Stimulated activated CD4-positive, alpha-beta T cell treated with anti-CD3 and anti-CD28 coated beads, Interleukin-1b, Interleukin-23, amount 100 ng/mL, for 4 hours (primary cell): Measurements from ENCODE around the gene DLG1.

Experiments
- DNase-seq, 2 donors: peaks; one replicate each; pipeline ENCODE4 v3.0.0-alpha.2; 2020; ENCODE audit warnings: low read depth in 2 of 2

The DLG1 gene

DNA sequence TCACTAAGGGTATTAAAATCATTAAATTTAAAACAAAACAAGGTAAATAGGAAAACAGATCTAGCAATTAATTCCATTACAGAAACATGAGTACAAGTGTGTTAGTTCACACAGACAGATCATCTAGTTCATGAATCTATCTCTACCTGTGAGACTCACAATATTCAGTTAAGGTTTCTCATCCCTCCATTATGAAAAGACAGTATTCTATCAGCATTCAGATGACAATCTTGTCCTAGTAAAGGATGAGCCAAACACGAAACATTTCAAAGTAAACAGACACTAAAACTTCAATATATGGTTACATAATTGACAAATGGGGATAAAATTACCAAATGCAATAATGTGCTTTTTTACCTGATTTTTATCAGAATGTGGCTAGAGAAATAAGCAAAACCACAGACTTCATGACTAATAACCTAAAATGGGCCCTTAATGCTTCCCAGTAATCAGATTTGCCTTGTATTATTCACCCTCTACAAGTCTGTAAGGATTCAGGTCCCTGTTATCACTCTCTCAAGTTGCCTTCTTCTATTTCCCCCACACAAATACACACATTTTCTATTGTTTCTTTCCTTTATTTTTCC, 126.8 kb downstream of the DLG1 start:
- no peak for DNase-seq

DNA sequence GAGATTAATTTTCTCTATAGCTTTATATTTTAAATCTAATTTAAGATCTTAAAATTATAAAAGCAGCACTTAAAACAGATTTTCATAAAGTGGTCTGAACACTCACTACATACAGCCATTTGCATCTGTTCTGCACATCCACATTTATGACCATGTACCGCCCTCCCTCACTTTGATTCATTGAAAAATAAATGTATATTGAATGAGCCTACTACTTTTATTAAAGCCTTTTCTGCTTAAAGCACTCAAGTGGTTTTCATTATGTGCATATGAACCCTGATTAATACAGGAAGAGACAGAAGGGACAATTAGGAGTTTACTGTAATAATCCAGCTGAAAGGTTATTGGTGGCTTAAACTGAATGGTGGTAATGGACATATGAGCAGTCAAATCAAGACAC, 129.4 kb downstream of the DLG1 start:
- no peak for DNase-seq

DNA sequence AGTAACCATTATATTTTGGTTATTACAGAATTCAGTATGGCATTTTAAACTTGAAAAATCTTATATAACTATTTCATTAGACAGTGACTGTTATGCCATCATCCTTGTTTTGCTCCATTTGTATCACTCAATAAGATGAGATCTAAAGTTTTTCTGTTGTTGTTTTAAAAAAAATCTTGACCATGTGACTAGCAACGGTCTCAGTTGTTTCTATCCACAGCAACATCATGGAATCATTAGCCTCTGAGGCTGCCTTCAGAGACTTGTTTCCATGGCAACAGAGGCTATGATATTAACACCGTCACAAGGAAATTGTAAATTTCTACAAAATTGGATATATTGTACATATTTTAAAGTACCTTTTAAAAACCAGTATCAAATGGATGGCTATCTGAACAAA, 129.8 kb downstream of the DLG1 start:
- no peak for DNase-seq

DNA sequence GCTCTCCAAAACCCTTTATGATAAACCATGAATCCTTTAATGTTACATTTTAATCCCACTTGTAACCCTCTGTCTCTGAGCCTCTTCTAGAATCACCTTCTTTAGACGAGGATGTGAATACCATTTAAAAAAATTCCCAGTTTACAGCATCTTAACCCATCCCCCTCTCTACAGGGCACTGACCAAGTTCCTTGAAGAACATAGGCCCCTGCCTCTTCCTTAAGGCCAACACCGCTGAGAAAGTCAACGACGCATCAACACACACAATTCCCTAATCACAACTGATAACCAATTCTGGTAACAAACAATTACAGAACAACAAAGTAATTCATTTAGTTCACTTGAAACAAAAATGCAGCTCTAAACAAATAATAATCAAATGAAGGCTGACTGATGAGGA, 130.3 kb downstream of the DLG1 start:
- DNase-seq: no peak

DNA sequence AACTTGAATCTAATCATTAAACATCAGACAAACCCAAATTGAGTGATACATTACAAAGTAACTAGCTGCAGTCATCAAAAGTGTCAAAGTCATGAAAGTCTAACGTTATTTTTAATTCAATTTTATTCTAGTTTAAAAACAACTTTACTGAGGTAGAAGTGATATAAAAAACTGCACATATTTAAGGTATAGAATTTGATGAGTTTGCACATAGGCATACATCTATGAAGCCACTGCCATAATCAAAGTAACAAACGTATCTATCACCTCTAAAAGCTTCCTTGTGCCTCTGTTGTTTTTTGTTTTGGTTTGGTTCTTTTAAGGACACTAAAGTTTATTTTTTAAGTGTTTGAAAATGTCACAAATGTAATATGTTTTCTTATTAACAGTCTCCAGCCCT, 130.9 kb downstream of the DLG1 start:
- no peak for DNase-seq

DNA sequence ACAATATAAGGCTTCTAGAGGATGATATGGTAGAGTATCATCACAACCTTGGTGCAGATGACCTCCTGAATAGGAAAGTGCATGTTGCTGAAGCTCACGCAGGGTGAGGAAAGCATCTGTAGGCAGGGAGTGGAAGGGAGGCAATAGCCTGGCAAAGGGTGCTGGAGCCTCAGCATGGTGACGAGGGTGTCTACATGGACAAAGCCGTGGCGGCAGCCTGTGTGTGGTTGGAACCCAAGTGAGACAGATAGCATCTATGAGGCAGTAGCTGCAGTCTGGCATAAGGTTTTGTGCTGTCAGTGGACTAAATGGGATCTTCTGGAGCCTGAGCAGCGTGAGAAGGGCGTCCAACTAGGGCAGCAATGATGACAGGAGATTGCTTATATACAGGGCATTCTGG, 132.5 kb downstream of the DLG1 start:
- DNase-seq: no peak

DNA sequence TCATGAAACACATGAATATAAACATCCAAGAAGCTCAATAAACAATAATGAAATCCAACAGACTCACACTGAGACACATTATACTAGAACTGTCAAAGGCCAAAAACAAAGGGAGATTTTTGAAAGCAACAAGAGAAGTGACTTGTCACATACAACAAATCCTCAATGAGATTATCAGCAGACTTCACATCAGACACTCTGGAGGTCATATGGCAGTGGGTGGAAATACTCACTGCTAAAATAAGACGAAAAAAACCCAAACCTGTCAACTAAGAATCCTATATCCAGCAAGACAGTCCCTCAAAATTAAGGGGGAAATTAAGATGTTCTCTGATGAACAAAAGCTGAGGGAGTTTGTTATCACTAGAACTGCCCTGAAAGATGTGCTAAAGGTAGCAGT, 143.4 kb downstream of the DLG1 start:
- no peak for DNase-seq

DNA sequence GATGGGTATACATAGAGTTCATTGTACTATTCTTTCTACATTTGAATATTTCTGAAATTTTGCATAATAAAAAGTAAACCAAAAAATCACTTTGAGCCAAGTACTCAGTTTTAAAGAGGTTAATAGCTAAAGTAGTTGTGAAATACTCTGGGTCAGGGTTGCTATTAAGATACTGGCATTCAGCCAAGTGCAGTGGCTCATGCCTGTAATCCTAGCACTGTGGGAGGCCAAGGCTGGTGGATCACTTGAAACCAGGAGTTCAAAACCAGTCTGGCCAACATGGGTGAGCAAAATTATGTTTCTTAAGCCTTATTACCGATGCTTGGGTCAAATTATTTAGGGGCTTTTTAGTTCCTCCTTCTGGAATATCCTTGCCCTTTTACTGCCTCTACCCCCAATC, 146.8 kb downstream of the DLG1 start:
- no peak for DNase-seq

DNA sequence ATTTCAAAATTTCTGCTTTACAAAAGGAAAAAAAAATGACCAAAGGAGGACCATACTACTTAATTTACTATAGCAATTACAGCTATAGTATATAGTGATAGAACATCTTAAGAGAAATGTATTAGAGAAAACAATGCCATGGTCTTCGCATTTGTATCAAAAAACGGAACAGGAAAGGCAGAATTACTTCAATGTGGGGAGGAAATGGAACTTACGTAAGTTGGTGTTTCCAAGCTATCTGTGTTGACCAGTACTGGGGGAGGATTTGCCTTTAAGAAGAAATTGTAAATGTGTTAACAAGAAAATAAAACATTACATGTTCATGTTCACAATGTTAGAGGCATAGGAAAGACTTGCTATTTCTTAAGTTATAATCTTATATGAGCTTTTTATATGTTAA, 148.9 kb downstream of the DLG1 start:
- no peak for DNase-seq

DNA sequence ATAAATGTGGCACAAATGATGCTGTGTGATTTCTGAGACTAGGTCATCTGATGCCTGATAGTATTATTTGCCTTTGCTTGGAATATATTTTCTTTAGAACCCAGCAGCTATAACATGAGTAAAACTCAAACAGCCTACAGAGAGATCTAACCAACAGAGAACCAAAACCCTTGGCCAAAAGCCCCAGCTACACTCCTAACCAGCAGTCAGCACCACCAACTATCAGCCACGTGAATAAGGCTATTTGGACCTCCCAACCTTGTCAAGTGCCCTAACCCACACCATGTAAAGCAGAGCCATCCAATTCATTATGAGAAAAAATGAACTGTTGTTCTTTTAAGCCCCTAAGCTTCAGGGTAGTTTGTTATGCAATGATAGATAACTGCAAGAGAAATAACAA, 154.2 kb downstream of the DLG1 start:
- DNase-seq: no peak

DNA sequence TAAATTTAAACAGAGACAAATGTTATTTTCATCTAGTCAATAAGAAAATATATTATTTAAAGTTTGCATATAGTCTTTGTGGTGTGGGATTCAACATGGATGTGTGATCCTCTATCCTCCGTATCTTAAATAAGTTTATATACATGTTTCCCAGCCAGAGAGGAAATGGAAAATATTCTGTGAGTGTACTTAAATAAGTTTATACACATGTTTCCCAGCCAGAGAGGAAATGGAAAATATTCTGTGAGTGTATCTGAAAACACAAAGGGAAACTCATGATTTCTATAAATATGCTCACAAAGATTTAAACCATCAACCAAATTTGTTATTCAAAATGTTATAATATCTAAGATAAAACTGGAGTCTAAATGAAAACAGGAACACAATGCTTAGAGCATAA, 158.8 kb downstream of the DLG1 start:
- no peak for DNase-seq

DNA sequence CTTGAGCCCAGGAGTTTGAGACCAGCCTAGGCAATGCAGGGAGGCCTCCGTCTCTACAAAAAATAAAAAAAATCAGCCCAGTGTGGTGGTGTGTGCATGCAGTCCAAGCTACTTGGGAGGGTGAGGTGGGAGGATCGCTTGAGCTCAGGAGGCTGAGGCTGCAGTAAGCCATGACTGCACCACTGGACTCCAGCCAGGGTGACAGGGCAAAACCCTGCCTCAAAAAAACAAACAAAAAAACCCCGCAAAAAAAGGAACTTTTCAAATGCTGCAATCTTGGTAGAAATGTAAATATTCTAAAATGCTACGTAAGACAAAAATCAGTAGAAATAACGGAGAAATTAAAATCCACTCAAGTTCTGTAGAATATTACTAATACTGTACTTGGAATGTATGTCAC, 160.7 kb downstream of the DLG1 start:
- no peak for DNase-seq

DNA sequence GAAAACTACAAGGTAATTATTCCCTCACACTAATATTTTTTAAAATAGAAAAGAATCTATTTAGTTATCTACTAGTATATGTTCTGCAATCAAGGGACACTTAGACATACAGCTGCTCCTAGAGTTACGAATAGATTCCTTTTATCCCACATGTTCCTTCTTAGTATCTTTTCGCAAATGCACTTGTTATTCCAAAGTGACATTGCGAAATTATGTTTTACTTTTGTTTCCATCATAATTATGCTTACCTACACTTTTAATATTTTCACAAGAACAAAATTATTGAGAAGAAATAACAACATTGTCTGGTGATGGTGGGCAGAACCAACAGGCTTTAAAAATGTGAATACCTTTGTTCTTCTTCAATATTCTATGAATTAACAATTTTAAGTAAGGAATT, 161.7 kb downstream of the DLG1 start:
- no peak for DNase-seq

DNA sequence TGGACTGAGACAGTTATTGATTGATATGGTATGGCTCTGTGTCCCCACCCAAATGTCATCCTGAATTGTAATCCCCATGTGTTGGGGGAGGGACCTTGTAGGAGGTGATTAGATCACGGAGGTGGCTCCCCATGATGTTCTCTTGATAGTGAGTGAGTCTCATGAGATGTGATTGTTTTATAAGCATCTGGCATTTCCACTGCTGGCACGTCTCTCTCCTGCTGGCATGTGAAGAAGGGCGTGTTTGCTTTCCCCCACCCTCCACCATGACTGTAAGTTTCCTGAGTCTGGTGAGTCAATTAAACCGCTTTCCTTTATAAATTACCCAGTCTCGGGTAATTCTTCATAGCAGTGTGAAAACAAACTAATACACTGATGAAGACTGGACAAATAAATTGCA, 163.2 kb downstream of the DLG1 start:
- no peak for DNase-seq

DNA sequence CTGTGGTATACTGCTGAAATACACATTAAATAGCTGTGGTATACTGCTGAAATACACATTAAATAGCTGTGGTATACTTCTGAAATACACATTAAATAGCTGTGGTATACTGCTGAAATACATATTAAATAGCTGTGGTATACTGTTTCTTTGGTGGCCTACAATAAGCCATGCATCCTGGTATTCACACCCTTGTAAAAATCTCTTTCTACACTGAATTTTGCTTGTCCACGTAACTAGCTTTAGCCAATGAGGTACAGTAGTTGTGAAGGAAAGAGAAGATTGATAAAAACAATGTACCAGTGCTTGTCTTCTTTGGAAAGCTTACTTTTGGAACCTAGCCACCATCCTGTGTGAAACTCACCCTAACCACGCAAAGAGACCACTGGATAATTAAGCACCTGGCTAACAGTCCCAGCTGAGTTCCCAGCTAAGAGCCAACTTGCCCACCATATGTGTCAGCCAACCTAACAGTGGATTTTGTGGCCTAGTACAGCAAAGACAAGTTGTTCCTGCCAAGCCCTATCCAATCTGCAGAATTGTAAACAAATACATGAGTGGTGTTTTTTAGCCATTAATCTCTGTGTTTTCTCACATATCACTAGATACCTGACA, 165.4 kb downstream of the DLG1 start:
- DNase-seq: no peak

DNA sequence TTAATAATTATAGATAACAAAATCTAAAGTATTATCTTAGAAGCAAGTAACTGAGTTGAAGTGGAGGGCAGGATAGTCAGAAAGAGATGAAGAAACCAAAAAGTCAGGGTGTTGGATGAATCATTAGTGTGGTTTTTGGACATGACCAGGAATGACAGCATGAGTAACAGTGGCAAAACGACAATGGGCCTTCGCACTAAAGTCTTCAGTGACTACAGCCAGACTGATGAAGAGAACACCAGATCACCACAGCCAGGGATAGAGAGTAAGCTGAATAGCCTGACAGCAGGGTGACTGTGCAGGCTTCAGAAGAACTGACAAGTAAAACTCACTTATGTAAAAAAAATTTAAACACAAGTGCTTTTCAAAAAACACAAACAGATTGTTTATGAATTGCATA, 172.8 kb downstream of the DLG1 start:
- DNase-seq: no peak

DNA sequence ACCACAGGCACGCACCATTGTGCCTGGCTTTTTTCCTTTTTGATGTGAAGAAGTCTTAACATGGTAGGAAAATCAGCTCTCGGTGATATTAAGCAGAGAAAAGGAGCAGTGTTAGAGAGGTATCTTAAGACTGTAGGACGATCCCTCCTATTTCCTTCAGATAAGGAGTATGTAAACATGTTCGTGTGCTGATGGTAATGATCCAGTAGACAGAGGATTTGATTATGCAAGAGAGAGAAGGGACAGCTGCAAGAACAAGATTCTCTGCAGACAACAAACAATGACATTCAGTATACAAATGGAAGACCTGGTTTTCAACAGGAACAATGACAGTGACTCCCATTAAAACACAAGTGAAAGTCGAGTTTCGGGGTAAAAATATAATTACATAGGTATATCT, 173.7 kb downstream of the DLG1 start:
- DNase-seq: no peak

DNA sequence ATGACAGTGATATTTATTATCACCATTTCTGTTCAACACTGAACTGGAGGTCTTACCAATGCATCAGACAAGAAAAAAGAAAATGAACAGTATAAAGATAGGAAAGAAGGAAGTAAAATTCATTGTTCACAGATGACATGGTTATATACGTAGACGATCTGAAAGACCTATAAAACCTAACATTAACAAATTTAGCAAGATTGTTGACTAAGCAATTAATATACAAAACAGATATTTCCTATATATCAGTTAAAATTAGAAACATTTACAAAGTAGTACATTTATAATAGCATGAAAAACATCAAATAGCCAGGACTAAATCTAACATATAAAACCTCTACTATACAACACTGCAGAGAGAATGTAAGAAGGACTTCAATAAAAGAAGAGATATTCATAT, 176.0 kb downstream of the DLG1 start:
- no peak for DNase-seq

DNA sequence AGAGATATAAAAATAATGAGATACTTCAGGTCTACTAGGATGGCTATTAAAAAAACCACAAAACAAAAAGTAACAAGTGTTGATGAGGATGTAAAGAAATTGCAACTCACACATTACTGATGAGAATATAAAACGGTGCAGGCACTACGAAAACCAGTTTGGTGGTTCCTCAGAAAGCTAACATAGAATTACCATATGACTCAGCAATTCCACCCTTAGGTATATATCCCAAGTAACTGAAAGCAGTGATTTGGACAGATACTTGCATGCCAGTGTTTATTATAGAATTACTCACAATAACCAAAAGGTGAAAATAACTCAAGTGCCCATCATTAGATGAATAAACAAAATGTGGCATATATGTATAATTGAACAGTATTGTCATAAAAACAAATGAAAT, 181.3 kb downstream of the DLG1 start:
- no peak for DNase-seq

DNA sequence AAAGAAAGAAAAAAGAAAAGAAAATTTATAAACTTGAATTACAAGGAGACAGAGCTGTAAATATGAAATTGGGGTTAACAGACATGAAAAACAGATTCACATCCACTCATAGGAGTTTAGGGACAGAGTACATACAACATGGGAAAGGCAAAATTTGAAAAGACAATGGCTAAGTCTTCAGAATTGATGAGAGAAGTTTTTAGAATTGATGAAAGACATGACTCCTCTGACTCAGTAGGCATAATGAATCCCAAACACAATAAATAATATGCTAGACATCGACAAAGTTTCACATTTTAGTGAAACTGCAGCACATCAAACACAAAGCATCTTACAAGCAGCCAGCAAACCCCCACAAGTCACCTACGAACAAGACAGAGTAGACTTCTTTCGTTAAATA, 184.4 kb downstream of the DLG1 start:
- no peak for DNase-seq

DNA sequence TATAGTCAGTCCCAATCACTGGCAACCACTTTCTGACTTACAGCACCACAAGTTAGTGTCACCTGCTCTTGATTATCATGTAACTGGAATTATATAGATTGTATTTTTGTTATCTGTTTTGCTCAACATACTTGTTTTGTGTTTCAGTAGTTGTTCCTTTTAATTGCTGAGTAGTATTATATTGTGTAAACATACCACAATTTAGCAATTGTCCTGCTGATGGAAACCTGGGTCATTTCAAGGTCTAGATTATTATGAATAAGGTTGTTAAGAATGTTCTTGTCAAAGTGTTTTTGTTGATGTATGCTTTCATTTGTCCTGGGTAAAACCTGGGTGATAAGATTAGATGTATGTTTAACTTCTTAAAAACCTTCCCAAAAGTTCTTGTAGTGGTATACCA, 186.7 kb downstream of the DLG1 start:
- DNase-seq: no peak

DNA sequence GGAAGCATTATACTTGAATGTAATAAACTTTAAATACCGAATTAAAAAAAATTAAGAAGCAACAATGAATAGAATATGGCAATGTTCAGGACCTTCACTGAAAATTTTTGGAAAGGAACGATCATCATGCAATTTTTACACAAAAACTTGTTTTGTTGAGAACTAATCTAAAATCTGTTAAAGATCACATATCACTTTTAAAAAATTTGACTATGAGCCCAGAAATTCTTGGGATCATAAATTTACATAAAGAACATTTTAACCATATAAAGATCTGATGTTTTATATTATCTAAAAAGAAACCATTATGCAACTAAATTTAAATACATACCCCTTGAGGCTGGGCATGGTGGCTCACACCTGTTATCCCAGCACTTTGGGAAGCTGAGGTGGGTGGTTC, 192.6 kb downstream of the DLG1 start:
- DNase-seq: no peak

DNA sequence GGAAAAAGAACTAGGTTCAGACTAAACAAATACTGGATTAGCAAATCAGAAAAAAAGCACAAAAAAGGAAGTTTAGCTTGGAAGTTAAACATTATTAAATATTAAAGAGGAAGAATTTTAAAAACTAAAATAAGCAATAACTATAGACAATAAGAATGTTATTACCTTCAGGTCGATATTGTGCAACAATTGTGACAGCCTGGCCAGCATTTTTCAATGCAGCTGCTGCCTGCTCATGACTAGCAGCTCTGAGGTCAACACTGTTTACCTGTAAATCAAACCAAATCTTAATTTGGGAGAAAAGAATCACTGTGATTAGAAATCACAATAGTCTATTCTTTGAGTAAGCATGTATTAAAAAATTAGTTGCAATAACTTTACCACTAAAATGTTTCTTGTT, 193.7 kb downstream of the DLG1 start:
- DNase-seq: no peak

DNA sequence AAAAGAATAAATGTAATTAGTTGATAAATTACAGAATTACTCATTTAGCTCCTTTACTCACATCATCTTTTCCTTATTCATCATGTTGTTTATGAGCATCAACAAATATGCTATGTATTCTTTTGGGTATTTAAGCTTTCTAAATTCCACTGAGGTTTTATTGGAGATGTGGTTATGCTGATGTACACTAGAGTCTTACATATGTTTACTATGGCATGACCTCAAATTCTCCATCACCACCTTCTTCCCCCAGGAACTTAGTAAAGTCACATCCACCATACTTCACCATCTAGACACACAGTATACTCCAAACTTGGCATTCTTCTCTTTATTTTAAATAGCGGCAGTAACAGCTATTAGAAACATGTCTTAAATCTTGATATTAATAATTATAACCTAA, 194.6 kb downstream of the DLG1 start:
- DNase-seq: no peak
